ENCODE data around the gene CDO1.

DNA sequence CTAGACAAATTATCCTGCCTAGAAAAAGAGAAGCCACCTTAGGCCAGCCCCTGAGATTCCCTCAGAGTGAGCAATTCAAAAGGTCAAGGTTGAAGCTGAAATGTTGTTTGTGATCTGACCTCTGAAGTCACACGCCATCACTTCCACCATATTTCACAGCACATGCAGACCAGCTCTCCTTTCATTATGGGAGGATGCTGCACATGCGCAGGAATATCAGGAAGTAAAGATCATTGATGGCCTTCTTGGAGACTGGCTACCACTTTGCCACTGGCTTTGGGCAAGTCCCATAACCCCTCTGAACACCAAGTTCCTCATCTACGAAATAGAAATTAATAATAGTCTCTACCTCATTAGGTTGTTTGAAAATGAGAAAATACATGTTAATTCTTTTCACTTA is 39.5 kb downstream of the CDO1 start:
- TF ChIP-seq POLR2A (IDR thresholded peaks at IDR 0.05; ENCODE audit: low read length) (no peak), GATA1 (IDR thresholded peaks at IDR 0.05; ENCODE audit: low read depth, low read length) (no peak)
